Measurements from ENCODE around the gene OBP2B.
A peak's percentile ranks its signal among the peaks of the same experiment; 100 is the strongest.

The OBP2B gene

GRCh38 chr9:133169102-133169501, 39.9 kb downstream of the OBP2B start:
- DNase-seq (ENCODE audit: low read depth in 2 of 2) = no peak

DNA sequence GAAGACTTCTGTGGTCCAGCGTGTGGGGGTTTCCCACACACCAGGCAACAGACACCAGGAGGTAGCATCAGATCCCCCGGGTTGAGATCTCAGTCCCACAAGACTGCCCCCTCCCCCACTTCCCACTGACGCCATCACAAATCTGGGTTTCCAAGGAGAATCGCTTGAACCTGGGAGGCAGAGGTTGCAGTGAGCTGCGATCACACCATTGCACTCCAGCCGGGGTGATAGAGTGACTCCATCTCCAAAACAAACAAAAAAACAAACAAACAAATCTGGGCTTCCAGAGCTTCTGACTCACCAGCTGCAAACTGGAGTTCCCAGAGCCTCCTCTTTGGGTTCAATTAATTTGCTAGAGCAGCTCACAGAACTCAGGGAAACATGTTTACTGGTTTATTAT, 40.6 kb downstream of the OBP2B start:
- DNase-seq (ENCODE audit: low read depth in 2 of 2) = no peak

DNA sequence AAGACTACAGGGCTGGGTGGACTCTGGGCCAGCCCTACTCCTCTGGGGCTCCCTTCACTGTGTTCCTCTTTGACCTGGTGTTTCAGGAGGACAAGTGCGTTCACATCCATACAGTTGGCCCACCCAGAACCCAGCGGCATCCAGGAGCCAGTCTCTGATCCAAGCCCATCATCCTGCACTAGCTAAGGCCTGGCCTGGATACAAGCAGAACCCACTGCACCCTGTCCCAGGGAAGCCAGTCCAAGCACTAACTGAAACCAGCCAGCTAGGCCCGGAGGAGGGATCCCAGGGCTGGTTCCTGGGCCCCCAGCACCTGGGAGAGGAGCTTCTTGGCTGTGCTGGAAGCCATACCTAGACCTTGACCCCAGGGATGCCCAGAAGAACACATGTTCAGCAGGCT, 41.3 kb downstream of the OBP2B start:
- no peak for DNase-seq (ENCODE audit: low read depth in 2 of 2)

- no peak for DNase-seq (ENCODE audit: low read depth in 2 of 2)
These were observed 41.8 kb downstream of the OBP2B start for GRCh38 chr9:133167096-133167730.

- no peak for DNase-seq (ENCODE audit: low read depth in 2 of 2)
These were observed 42.7 kb downstream of the OBP2B start for GRCh38 chr9:133166392-133166791.

GRCh38 chr9:133165452-133165730, 43.7 kb downstream of the OBP2B start:
- DNase-seq (ENCODE audit: low read depth in 2 of 2) = no peak

DNA sequence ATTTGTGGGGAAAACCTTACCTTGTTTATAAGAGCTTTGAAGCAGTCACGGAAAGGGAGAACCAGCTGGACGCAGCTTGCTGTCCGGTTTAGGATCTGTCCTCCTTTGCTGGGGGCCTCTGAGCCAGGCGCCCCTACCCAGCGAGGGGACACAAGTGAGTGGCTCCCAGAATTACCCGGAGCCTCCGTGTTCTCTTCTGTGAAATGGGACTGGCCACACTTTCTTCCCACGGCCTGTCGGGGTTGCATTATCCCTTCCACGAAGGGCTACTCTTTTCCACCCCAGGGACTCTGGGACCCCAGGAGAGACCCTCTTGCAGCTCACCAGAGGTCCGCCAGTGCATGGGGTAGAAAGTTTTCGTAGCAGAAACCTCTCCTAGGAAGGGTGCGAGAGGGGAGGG, 44.9 kb downstream of the OBP2B start:
- no peak for DNase-seq (ENCODE audit: low read depth in 2 of 2)

GRCh38 chr9:133163504-133164172, 45.4 kb downstream of the OBP2B start, which contains the start of gene GBGT1:
Gene GBGT1, minus strand, starts transcription at chr9:133163914. Its CDS starts 1,502 bp downstream, at chr9:133162412.
- peak in 1 of 2 experiments; percentile 24 for DNase-seq (ENCODE audit: low read depth in 2 of 2)

DNA sequence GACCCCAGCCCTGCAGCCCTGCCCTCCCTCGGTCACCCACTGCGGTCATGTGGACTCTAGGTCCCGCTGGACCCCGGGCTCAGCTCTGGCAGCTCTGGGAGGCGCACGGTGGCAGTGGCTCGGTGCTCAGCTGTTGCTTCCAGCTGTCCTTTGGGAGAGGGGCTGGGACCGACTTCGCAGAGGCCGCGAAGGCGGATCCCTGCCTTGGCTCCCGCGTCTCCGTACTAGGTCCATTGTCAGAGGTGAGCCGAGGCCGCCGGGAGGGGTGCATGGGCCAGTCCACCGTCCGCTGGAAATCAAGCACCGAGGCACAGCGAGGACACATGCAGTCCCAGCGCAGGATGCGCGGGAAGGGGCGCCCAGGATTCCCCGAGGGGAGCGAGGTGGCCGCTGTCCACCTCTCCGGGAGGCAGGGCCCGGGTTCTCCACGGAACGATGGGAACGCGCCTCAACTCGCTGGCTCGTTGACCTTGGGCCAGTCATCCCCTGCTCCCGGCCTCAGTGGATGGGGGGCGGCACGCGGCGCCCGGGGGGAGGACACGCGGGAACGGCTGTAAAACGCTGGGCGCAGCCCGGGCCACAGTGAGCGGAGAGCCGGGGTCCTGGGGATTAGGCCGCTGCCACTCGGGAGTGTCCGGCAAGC, 46.1 kb downstream of the OBP2B start:
- DNase-seq (ENCODE audit: low read depth in 2 of 2) = no peak

GRCh38 chr9:133161547-133161950, 47.5 kb downstream of the OBP2B start:
- DNase-seq (ENCODE audit: low read depth in 2 of 2) = no peak

GRCh38 chr9:133160742-133161546, 48.1 kb downstream of the OBP2B start:
- DNase-seq (ENCODE audit: low read depth in 2 of 2) = peak in 1 of 2 experiments; percentile 22

DNA sequence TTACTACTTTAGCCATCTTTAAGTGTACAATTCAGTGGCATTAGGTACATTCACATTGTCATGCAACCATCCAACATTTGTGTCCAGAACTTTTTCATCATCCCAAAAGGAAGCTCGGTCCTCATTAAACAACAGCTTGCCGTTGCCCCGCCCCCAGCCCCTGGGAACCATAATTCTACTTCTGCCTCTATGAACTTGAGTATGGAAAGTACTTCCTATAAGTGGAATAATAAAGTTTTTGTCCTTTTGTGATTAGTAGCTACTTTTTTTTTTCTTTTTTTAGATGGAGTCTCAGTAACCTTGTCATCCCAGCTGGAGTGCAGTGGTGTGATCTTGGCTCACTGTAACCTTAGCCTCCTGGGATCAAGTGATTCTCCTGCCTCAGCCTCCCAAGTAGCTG, 50.4 kb downstream of the OBP2B start:
- DNase-seq (ENCODE audit: low read depth in 2 of 2) = no peak
